HG02973 (cell line): Measurements from ENCODE around the gene F2R.
"Not testable (repeated sequence)": the region's sequence is repeated elsewhere in the genome, so short reads cannot be mapped to it uniquely, and the experiment has no call there.

Experiments used
- ATAC-seq: cut with Tn5 transposase; IDR thresholded peaks from one replicate; pipeline ENCODE4 v1.9.1; 2021; ENCODE audit warnings: moderate library complexity; ENCODE audit not compliant: unreplicated experiment

The F2R gene

DNA sequence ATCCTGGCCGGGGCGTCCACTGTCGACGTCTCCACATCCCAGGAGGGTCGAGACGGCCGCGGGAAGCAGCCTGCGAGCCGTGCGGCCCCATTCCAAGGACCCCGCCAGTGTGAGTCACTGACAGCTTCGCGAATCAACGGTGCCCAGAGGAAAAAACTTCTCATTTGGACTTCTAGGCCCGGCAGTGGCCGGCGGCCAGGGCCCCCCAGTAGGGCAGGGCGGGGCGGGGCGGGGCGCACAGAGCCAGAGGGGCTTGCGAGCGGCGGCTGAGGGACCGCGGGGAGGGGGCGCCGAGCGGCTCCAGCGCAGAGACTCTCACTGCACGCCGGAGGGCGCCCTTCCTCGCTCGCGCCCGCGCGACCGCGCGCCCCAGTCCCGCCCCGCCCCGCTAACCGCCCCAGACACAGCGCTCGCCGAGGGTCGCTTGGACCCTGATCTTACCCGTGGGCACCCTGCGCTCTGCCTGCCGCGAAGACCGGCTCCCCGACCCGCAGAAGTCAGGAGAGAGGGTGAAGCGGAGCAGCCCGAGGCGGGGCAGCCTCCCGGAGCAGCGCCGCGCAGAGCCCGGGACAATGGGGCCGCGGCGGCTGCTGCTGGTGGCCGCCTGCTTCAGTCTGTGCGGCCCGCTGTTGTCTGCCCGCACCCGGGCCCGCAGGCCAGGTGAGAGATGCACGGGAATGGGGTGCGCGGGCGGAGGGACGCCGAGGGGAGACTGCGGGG is at the start of gene F2R:
TSS of gene F2R (plus strand) at position 391 of the 720 bp plus-strand sequence. CDS start at position 573, 182 bp downstream.
- ATAC-seq, result peak; percentile 51

DNA sequence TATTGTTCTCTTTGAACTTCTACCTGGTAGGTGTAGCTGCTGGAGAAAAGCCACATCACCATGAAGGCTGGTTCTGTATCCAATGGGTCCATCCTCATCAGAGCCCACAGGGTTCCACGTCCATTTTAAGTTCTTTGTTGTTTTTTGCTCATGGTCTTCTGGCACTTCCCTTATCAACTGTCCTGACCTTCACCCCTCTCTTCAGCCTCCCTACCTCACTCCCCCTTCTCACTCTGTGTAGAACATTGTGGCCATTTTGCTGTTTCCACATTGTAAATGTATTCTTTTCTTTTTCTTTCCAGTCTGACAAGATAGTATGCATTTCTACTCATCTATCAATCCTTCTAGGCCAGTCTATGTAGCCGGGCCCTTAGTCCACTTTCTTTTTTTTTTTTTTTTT is 48.4 kb upstream of the F2R start:
- no peak for ATAC-seq

DNA sequence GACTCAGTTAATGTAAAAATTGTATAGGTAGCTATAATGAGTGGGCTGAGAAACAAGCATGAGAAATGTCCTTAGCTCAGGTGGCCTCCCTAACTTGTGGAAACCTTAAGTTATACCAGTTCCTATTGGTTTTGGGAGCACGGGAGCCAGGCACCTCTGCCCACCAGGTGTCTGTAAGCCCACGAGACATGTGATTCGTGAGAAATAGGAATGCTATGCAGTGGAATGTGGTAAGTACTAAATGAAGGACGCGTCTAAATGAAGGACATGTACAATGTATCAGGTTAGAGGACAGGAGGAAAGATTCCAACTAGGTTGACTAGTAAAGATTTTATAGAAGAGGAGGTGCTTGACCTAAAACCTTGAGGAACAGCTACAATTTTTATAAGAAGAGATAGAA is 46.7 kb upstream of the F2R start:
- no peak for ATAC-seq

DNA sequence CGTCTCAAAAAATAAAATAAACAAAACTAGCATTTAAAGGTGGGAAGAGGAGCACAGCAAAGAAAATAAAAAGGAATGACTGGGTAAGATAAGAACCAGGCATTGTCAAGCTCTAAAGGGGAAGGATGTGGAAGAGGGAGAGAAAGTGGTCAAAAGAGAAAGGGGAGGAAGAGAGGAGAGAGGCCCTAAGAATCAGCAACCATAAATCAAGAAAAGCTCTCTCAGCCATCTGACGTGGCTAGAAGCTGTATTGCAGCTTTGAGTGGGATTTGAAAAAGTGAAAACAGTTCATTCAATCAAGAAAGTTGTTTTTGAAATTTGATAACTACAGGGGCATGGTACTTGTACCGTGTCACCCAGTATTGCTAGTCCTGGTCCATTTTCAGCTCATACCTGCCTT is 45.4 kb upstream of the F2R start:
- ATAC-seq, result no peak

DNA sequence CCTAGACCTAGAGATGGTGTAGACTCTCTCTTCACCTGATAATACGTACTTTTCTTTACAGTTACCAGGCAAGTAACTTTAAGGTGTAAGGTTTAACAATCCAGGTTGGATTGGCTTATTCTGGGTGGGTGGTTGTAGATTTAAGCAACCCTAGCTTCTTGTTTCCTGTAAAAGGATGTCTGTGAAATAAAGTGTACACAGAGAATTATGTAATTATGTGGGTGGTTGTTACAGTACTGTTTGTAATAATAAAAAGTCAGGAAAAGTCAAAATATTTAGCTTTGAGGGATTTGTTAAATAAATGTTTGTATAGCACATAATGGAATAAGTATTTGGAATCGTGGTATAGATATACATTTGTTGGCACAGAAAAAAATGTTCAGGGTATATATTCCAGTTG is 43.7 kb upstream of the F2R start:
- no peak for ATAC-seq

DNA sequence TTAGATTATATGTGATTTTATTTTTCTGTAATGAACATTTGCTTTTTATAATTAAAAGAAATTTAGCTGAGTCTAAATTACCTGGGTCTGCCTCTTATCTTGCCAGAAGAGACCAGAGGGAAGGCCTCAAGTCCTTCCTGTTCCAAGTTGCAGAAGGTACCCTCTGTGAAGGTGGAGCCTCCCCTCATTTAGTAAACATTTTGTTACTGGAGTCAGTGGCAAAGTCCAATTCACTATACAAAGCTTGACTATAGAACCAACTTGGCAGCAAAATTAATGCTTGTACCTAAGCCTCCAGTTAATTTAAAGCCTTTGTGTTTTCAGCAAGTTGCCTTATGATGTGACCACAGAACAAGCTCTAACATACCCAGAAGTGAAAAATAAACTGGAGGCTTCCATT is 42.8 kb upstream of the F2R start:
- ATAC-seq, result no peak

DNA sequence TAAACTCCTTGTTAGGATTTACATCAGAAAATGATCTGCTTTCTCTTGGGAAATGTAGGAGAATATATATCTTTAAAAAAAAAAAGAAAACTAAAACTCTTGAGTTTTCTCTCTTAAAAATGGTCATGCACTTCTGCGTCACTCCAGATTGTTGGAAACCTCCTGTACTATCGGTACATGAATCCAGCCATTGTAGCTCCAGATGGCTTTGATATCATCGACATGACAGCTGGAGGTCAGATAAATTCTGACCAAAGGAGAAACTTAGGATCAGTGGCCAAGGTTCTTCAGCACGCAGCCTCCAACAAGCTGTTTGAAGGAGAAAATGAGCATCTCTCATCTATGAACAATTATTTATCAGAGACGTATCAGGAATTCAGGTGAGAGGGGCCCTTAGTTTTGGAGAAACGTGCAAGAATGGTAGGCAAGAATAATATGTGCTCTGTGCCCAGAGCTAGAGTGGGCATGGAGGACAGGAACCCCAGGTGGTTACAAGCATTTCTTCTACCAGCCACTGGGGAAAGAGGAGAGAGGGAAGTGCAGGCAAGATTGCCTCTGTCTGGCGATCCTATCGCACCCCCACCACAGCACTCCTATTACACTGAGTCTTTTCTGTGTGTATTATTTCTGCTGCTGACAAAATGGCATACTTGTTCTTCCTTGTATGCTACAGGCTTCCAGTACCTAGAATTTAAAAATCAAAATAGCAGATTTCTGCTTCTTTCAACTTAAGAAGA is 41.4 kb upstream of the F2R start:
- no peak for ATAC-seq

DNA sequence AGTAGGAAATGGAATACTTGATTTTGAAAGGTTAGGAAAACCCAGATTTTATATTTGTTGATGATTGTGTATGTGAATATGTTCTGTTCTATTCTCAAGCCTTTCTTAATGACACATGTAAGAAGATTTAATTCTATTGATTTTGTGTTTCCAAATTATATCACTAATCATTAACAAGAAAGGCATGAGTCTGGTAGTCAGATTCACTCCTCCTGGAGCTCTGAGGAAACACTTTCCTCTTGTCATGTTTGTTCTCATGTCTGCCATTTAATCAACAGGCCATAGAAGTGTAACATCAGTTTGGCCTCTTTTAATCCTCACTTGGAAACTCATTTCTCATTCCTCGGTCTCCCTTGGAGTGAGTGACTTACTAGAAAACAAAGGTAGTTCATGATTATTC is 40.6 kb upstream of the F2R start:
- ATAC-seq, result no peak

DNA sequence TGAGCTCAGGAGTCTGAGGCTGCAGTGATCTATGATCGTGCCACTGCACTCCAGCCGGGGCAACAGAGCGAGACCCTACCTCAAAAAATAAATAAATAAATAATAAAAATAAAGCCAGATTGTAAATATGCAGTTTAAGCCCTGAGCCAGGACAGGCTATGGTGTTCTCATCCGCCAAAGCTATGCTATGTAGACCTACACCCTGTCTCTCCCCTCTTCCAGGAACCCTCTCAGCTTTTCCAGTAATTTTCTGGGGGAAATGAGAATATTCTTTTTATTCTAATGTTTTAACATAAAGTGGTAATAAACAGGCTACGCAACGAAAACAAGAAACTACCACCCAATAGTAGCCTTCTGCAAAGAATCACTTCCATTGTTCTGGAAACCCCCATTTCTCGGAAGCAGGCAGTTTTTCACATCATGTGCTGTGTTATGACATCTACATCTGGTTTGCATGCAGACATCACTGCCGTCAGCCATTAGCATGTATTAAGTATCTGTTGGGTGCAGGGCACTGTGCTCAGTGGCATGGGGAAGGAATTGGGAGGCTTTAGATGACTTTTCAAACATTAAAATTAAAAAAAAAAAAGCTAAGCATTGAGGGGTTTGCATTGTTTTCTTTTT is 38.0 kb upstream of the F2R start:
- no peak for ATAC-seq

DNA sequence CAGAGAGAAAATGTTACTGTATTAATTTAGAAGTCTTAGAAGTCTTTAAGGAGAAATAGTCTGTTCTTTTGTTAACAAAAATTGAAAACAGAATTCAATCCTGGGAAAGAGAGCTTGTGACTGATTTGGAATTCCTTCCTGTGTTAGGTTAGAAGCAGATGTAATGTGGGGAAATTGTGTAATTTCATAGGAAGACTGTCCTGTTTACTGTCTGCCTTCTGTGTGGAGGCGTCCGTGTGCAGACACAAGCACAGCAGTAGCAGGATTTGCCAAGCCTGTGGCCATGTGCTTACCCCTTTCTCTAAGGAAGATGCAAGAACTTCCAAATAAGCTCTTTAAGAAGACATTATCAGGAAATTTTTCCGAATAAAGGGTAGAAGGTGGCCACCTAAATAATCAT is 36.7 kb upstream of the F2R start:
- no peak for ATAC-seq

DNA sequence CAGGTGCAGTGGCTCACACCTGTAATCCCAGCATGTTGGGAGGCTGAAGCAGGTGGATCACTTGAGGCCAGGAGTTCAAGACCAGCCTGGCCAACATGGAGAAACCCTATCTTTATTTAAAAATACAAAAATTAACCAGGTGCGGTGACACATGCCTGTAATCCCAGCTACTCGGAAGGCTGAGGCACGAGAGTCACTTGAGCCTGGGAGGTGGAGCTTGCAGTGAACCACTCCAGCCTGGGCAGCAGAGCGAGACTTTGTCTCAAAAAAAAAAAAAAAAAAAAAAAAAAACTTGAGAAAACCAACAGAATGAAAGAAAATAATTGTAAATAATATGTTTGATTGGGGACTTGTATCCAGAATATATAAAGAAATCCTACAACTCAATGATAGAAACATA is 35.1 kb upstream of the F2R start:
- ATAC-seq, result not testable (repeated sequence)

DNA sequence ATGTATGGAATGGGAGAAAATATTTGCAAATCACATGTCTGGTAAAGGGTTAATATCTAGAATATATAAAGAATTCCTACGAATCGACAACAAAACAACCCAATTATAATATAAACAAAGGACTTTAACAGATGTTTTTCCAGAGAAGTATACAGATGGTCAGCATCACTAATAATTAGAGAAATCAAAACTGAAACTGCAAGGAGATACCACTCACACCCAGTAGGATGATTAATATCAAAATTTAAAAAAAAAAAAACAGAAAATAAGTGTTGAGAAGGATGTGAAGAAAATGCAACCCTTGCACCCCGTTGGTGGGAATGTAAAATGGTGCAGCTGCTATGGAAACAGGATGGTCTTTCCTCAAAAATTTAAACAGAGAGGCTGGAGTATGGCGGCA is 34.6 kb upstream of the F2R start:
- no peak for ATAC-seq

DNA sequence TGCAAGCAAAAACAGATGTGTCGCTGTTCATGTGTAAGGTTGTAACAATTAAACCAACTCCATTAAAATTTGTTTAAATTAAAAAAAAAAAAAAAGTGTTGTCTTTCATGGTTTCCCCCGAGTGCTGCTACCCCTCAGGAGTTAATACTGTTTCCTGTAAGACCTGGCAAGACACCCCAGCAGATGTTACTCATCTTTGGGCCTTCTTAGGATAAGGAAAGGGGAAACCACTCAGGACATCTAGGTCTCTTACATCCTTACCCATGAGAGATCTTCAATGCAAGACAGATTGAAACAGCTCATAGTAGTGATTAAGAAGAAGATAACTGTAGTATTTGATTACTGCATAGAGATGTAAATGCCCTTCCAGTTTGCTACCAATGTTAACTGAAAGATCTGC is 33.5 kb upstream of the F2R start:
- ATAC-seq, result no peak

DNA sequence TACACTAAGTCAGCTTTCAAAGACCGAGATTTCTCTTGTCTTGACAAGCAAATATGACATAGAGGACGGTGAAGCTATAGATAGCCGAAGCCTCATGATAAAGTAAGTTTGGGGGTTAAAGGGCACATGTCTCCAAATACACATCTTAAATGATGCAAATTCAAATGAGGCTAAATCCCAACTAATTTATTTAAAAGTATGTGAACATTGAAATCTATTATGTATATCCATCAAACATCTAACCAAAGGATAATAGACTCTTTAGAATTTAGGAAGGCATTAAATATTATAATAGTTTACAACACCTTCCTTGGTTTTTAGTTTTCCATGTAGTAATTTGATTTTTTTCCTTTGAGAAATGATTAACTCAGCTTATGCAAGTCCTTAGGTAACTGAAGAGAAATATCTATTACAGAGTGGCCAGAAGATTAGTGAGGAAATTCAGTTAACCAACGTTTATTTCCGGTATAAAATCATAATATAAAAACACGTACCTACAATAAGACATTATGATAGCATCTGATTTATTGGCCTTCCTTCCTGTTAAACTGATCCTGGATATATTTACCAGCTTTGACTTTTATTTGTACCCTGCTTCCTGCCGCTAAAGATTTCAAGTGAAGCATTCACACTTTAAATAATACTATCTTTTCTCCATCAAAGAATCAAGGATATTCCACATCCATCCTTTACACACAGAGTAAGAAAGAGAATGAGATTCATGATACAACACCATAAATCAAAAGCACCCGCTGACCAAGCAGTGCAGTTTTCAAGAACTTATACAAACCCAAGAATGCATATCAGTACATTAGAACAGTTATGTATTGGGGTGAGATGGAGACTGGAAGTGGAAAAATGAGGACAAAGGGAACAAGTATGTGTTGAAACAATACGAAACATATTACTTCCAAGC is 31.9 kb upstream of the F2R start:
- no peak for ATAC-seq

DNA sequence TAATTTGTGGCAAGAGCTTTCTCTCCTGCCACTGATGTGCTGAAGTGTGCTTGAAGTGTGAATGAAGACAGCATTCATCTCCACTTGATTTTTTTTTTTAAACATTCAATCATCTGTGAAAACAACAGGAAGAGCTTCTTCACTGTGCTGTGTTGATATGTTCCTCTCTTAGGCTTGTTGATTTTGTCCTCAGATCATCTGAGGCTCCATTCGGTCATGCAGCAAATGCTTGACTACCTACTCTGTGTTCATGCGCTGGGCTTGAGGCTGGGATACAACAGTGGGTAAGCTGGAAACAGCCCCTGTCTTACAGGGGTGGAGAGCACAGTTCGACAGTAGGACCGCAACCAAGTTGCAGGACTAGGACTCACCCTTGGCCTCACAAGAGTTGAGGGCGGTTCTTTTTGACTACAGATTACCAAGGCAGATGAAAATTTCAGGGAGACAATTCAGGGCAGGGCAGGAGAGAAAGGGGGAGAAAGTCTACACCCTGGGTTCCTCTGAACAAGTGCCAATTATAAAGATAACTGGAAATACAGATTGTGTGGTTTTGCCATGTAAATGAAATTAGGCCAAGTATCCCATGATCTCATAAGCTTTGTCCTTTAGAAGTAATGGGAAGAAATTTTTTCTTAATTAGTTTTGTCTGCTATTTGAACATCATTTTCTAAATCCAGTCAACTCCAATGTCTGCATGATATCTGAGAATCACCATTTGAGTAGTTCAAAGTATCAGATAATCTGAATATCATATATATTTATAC is 31.0 kb upstream of the F2R start:
- ATAC-seq, result no peak

DNA sequence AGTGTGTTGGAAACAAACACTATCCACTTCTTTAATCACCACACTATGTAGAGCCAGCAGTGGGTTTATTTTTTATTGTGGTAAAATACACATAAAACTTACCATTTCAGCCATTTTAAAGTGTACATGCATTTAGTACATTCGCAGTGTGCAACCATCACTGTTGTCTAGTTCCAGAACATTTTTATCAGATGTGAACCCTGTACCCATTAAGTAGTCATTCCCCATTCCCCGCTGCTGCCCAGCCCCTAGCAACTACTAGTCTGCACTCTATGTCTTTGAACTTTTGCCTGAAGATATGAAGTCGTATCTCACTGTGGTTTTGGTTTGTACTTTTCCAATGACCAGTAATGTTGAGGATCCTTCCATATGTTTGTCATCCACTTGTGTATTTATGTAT is 30.2 kb upstream of the F2R start:
- no peak for ATAC-seq

DNA sequence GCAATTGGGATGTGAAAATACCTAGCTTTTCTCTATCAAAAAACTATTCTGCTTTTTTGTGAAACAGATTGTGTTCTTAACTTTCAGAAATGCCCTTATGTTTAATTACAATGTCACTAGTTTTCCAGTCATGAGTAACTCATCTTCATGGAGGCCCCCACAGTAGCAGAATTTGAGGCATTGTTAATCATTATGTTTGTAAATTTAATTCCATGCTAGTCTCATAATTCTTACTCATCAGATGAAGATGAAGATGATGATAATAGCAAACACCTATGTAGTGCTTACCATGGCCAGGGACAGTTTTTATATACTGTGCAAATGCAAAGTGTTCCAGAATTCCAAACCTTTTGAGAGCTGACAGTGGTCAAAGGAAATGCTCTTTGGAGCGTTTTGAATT is 27.7 kb upstream of the F2R start:
- ATAC-seq, result no peak

DNA sequence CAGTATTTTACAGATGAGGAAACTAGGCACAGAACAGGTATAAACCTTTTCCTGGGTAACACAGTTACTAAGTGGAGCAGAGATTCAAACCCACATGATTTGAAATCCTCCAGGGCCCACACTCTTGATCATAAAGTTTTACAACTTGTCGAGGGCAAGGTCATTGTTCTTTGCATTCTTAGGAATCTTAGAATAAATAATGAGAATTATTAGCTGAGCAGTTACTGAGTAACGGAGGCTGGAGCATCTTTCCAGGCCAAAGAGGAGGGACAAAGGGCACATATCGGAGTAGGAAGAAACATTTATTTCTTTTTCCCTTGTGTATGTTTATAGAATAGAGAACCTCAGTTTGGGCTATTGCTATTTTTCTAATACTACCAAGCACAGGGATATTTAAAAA is 27.1 kb upstream of the F2R start:
- ATAC-seq, result no peak

DNA sequence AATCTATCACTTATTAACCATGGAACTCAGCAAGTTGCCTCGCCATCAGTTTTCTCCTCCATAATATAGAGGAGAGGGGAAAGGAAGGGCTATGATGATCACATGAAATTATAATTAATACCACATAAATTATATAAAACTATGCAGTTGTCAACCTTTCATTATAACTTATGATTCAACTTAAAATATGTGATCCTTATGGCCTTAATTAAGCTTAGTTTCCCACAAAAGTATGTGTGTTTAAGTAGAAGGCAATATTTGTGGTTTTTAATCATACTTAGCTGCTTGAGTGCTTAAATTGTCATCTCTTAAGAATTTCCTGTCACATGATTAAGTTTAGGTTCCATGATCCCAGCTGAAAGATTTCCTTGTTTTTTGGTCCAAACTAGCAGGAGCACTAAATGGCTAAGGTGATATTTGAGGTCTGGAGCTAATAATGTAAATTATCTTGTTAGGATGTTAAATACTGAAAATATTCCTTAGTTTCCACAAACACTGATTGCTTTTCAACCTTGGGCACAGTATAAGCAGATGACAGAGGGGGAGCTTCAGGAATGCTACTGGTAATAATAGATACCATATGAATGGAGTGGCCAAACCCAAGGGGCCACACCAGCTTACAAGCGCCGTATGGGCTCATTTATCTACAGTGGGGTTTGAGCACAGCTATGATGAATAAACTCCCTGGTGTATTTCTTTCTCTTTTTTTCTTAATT is 26.4 kb upstream of the F2R start:
- no peak for ATAC-seq
